IPS DF 4.7 (cell line): ENCODE data around the gene MYO18B.

Experiments used
- DNase-seq: peaks from one replicate; pipeline ENCODE4 v3.0.0-alpha.2; 2013; ENCODE audit warnings: low spot score; ENCODE audit errors: extremely low read depth

MYO18B gene

GRCh38 chr22:25822344-25822743 is 80.4 kb downstream of the MYO18B start:
- no peak for DNase-seq

GRCh38 chr22:25823276-25823675 is 81.3 kb downstream of the MYO18B start:
- DNase-seq = no peak

GRCh38 chr22:25824828-25825423 is 82.9 kb downstream of the MYO18B start:
- DNase-seq = no peak

- no peak for DNase-seq
Observed at GRCh38 chr22:25827415-25827814, 85.4 kb downstream of the MYO18B start.

- DNase-seq = no peak
Observed at GRCh38 chr22:25828422-25828821, 86.4 kb downstream of the MYO18B start.

GRCh38 chr22:25829237-25829636 is 87.2 kb downstream of the MYO18B start:
- DNase-seq = no peak

- DNase-seq = no peak
Observed at GRCh38 chr22:25829808-25830777, 88.1 kb downstream of the MYO18B start.

GRCh38 chr22:25833091-25833490 is 91.1 kb downstream of the MYO18B start:
- no peak for DNase-seq

GRCh38 chr22:25833676-25834075 is 91.7 kb downstream of the MYO18B start:
- no peak for DNase-seq

- no peak for DNase-seq
Observed at GRCh38 chr22:25834490-25834889, 92.5 kb downstream of the MYO18B start.

GRCh38 chr22:25835348-25835747 is 93.4 kb downstream of the MYO18B start:
- no peak for DNase-seq

GRCh38 chr22:25837288-25837900 is 95.4 kb downstream of the MYO18B start:
- DNase-seq = no peak

- no peak for DNase-seq
Observed at GRCh38 chr22:25838960-25839741, 97.2 kb downstream of the MYO18B start.

GRCh38 chr22:25839755-25840154 is 97.8 kb downstream of the MYO18B start:
- DNase-seq = no peak

GRCh38 chr22:25840167-25840566 is 98.2 kb downstream of the MYO18B start:
- no peak for DNase-seq

GRCh38 chr22:25840891-25841290 is 98.9 kb downstream of the MYO18B start:
- no peak for DNase-seq

GRCh38 chr22:25841775-25842174 is 99.8 kb downstream of the MYO18B start:
- no peak for DNase-seq

GRCh38 chr22:25843660-25844405 is 101.8 kb downstream of the MYO18B start:
- DNase-seq = no peak

GRCh38 chr22:25844601-25845000 is 102.6 kb downstream of the MYO18B start:
- DNase-seq = no peak

GRCh38 chr22:25845985-25846745 is 104.2 kb downstream of the MYO18B start:
- DNase-seq = no peak
